ENCODE measurements around the gene POU2F1.

GRCh38 chr1:167467752-167468151, 247.1 kb downstream of the POU2F1 start:
- no peak for TF ChIP-seq YY1 (IDR thresholded peaks at IDR 0.05; ENCODE audit: extremely low read depth, insufficient replicate concordance, low read depth, low read length)
- TF ChIP-seq POLR2A (IDR thresholded peaks at IDR 0.05; ENCODE audit: borderline replicate concordance, extremely low read depth, insufficient read depth, insufficient read length) = no peak
- no peak for TF ChIP-seq CEBPB (IDR thresholded peaks at IDR 0.05; ENCODE audit: low read depth)

Data from HCT116 (cell line).